WTC11 (cell line): ENCODE results near the gene BRD1. TPM values are rescaled to one million over a fixed set of nuclear protein-coding genes. Genes with fewer than 3 reads are reported as not detected.

Experiments
- ATAC-seq: fragments of 200-7000 bp; cut with Tn5 transposase; 2 replicates; pipeline ENCODE4 v1.10.0; 2021; ENCODE audit warnings: mild to moderate bottlenecking, moderate library complexity
- CTCF ChIA-PET: fragments of 300-600 bp; sonication (Branson Sonifier 250); formaldehyde crosslinking; loops from one replicate; lab custom pipeline; 2021; ENCODE audit warnings: antibody characterized with exemption; lab: Charles Lee
- POLR2A ChIA-PET: fragments of 350-600 bp; sonication (Branson Sonifier 250); formaldehyde crosslinking; loops from one replicate; lab custom pipeline; 2021; ENCODE audit warnings: antibody characterized with exemption; lab: Charles Lee
- DNase-seq: peaks from one replicate; pipeline ENCODE4 v3.0.0; 2021; ENCODE audit warnings: low spot score
- H3K27ac Mint-ChIP-seq: 2 replicates; pipeline ENCODE4 v1.8.0; 2021; ENCODE audit warnings: mixed read lengths
- H3K27me3 Mint-ChIP-seq: 2 replicates; pipeline ENCODE4 v1.8.0; 2021; ENCODE audit warnings: low read depth, mild to moderate bottlenecking, moderate library complexity, mixed read lengths
- H3K36me3 Mint-ChIP-seq: 2 replicates; pipeline ENCODE4 v1.8.0; 2021; ENCODE audit warnings: mixed read lengths
- H3K4me1 Mint-ChIP-seq: 2 replicates; pipeline ENCODE4 v1.8.0; 2022; ENCODE audit warnings: mixed read lengths
- H3K4me3 Mint-ChIP-seq: 2 replicates; pipeline ENCODE4 v1.8.0; 2021; ENCODE audit warnings: mild to moderate bottlenecking, moderate library complexity, mixed read lengths
- H3K9me3 Mint-ChIP-seq: 2 replicates; pipeline ENCODE4 v1.8.0; 2021; ENCODE audit warnings: mixed read lengths
- ETV6 ChIP-seq: sonication (generic); formaldehyde crosslinking; IDR thresholded peaks from 2 replicates; pipeline ENCODE4 v1.8.1; 2022; ENCODE audit warnings: mild to moderate bottlenecking, missing genetic modification reagents
- GABPB1 ChIP-seq: sonication (generic); formaldehyde crosslinking; IDR thresholded peaks from 2 replicates; pipeline ENCODE4 v1.8.1; 2023; ENCODE audit warnings: mild to moderate bottlenecking, missing genetic modification reagents
- JUN ChIP-seq: sonication (generic); formaldehyde crosslinking; IDR thresholded peaks from 2 replicates; pipeline ENCODE4 v1.8.0; 2023; ENCODE audit warnings: mild to moderate bottlenecking, missing genetic modification reagents
- KAT7 ChIP-seq: sonication (generic); formaldehyde crosslinking; IDR thresholded peaks from 2 replicates; pipeline ENCODE4 v1.8.1; 2023; ENCODE audit warnings: missing genetic modification reagents, mild to moderate bottlenecking, borderline replicate concordance
- MYBL2 ChIP-seq: sonication (generic); formaldehyde crosslinking; IDR thresholded peaks from 2 replicates; pipeline ENCODE4 v1.8.1; 2023; ENCODE audit warnings: mild to moderate bottlenecking, moderate library complexity, missing genetic modification reagents
- OVOL2 ChIP-seq: fragments of 250-450 bp; sonication (Bioruptor Pico); IDR thresholded peaks from 2 replicates; pipeline ENCODE4 v1.9.0; 2021; ENCODE audit warnings: mild to moderate bottlenecking, borderline replicate concordance
- TEAD4 ChIP-seq: sonication (generic); formaldehyde crosslinking; IDR thresholded peaks from 2 replicates; pipeline ENCODE4 v1.8.0; 2022; ENCODE audit warnings: mild to moderate bottlenecking, missing genetic modification reagents
- TP53 ChIP-seq: sonication (generic); formaldehyde crosslinking; IDR thresholded peaks from 2 replicates; pipeline ENCODE4 v1.8.1; 2023; ENCODE audit warnings: mild to moderate bottlenecking, missing genetic modification reagents
- ZNF219 ChIP-seq: sonication (generic); formaldehyde crosslinking; IDR thresholded peaks from 2 replicates; pipeline ENCODE4 v1.8.0; 2023; ENCODE audit warnings: missing genetic modification reagents, mild to moderate bottlenecking, borderline replicate concordance
- ZNF416 ChIP-seq: fragments of 250-450 bp; sonication (Bioruptor Pico); IDR thresholded peaks from 2 replicates; pipeline ENCODE4 v1.9.0; 2021; ENCODE audit warnings: mild to moderate bottlenecking, inconsistent platforms
- total RNA-seq: library from RNA; stranded (reverse); gene quantifications from 3 replicates; pipeline ENCODE4 v1.2.3, GENCODE V29; 2021
- TF ChIP-seq, protein P1 (sequence below): fragments of 250-450 bp; sonication (Bioruptor Pico); IDR thresholded peaks from 2 replicates; pipeline ENCODE4 v1.8.0; 2021; ENCODE audit warnings: mild to moderate bottlenecking
- TF ChIP-seq, protein P2 (sequence below): sonication (generic); formaldehyde crosslinking; IDR thresholded peaks from 2 replicates; pipeline ENCODE4 v1.8.1; 2022; ENCODE audit warnings: mild to moderate bottlenecking, moderate library complexity, missing genetic modification reagents
- TF ChIP-seq, protein P3 (sequence below): sonication (generic); formaldehyde crosslinking; IDR thresholded peaks from 2 replicates; pipeline ENCODE4 v1.8.1; 2023; ENCODE audit warnings: mild to moderate bottlenecking, missing genetic modification reagents, moderate library complexity
- TF ChIP-seq, protein P4 (sequence below): sonication (generic); formaldehyde crosslinking; IDR thresholded peaks from 2 replicates; pipeline ENCODE4 v1.8.0; 2023; ENCODE audit warnings: mild to moderate bottlenecking, missing genetic modification reagents
- TF ChIP-seq, protein P5 (sequence below): sonication (generic); formaldehyde crosslinking; IDR thresholded peaks from 2 replicates; pipeline ENCODE4 v1.8.0; 2023; ENCODE audit warnings: missing genetic modification reagents, mild to moderate bottlenecking, borderline replicate concordance
- TF ChIP-seq, protein P6 (sequence below): sonication (generic); formaldehyde crosslinking; IDR thresholded peaks from 2 replicates; pipeline ENCODE4 v1.8.0; 2023; ENCODE audit warnings: missing genetic modification reagents
- TF ChIP-seq, protein P7 (sequence below): sonication (generic); formaldehyde crosslinking; IDR thresholded peaks from 2 replicates; pipeline ENCODE4 v1.8.1; 2022; ENCODE audit warnings: missing genetic modification reagents, borderline replicate concordance
- TF ChIP-seq, protein P8 (sequence below): sonication (generic); formaldehyde crosslinking; IDR thresholded peaks from 2 replicates; pipeline ENCODE4 v1.8.0; 2022; ENCODE audit warnings: missing genetic modification reagents

The BRD1 gene
- total RNA-seq, 1 experiment from 2014 or later: 36.6 TPM

DNA sequence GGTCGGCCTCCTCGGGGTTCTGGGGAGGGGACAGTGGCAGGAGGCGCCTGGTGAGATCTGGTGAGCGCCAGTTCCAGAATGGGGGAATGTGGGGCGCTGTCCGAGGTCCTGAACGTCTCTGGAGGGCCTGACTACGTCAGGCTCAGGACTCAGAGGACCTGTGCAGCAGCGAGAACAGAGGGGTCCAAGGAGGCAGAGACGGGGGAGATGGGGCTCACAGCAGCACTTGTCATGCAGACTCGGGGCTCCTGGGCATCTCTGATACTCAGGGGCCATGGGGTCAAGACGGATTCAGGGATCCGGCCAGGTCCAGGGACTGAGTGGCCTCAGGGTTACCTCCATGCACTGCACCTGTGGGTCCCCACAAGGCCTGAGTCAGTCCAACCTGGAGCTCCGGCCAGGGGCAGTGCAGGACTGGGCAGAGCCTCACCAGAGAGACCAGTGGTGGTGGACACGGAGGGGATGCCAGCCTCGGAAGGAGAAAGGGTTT, 92.2 kb downstream of the BRD1 start (continued):
- TF ChIP-seq, protein P1, sequence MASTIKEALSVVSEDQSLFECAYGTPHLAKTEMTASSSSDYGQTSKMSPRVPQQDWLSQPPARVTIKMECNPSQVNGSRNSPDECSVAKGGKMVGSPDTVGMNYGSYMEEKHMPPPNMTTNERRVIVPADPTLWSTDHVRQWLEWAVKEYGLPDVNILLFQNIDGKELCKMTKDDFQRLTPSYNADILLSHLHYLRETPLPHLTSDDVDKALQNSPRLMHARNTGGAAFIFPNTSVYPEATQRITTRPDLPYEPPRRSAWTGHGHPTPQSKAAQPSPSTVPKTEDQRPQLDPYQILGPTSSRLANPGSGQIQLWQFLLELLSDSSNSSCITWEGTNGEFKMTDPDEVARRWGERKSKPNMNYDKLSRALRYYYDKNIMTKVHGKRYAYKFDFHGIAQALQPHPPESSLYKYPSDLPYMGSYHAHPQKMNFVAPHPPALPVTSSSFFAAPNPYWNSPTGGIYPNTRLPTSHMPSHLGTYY: no peak
- TF ChIP-seq JUN (CRISPR knock-in tag) (peak; percentile 79), ZNF416 (CRISPR knock-in tag) (no peak), KAT7 (CRISPR knock-in tag) (no peak), TEAD4 (CRISPR knock-in tag) (peak; percentile 80)
- TF ChIP-seq, protein P2, sequence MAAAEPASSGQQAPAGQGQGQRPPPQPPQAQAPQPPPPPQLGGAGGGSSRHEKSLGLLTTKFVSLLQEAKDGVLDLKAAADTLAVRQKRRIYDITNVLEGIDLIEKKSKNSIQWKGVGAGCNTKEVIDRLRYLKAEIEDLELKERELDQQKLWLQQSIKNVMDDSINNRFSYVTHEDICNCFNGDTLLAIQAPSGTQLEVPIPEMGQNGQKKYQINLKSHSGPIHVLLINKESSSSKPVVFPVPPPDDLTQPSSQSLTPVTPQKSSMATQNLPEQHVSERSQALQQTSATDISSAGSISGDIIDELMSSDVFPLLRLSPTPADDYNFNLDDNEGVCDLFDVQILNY (CRISPR knock-in tag): 0 out of 2 replicates have a peak, but pooled peaks have one; percentile 50
- TF ChIP-seq, protein P3, sequence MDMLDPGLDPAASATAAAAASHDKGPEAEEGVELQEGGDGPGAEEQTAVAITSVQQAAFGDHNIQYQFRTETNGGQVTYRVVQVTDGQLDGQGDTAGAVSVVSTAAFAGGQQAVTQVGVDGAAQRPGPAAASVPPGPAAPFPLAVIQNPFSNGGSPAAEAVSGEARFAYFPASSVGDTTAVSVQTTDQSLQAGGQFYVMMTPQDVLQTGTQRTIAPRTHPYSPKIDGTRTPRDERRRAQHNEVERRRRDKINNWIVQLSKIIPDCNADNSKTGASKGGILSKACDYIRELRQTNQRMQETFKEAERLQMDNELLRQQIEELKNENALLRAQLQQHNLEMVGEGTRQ: no peak
- TF ChIP-seq, protein P4, sequence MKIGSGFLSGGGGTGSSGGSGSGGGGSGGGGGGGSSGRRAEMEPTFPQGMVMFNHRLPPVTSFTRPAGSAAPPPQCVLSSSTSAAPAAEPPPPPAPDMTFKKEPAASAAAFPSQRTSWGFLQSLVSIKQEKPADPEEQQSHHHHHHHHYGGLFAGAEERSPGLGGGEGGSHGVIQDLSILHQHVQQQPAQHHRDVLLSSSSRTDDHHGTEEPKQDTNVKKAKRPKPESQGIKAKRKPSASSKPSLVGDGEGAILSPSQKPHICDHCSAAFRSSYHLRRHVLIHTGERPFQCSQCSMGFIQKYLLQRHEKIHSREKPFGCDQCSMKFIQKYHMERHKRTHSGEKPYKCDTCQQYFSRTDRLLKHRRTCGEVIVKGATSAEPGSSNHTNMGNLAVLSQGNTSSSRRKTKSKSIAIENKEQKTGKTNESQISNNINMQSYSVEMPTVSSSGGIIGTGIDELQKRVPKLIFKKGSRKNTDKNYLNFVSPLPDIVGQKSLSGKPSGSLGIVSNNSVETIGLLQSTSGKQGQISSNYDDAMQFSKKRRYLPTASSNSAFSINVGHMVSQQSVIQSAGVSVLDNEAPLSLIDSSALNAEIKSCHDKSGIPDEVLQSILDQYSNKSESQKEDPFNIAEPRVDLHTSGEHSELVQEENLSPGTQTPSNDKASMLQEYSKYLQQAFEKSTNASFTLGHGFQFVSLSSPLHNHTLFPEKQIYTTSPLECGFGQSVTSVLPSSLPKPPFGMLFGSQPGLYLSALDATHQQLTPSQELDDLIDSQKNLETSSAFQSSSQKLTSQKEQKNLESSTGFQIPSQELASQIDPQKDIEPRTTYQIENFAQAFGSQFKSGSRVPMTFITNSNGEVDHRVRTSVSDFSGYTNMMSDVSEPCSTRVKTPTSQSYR (CRISPR knock-in tag): peak; percentile 42; the same call in 1 of the 2 replicates
- TF ChIP-seq, protein P5, sequence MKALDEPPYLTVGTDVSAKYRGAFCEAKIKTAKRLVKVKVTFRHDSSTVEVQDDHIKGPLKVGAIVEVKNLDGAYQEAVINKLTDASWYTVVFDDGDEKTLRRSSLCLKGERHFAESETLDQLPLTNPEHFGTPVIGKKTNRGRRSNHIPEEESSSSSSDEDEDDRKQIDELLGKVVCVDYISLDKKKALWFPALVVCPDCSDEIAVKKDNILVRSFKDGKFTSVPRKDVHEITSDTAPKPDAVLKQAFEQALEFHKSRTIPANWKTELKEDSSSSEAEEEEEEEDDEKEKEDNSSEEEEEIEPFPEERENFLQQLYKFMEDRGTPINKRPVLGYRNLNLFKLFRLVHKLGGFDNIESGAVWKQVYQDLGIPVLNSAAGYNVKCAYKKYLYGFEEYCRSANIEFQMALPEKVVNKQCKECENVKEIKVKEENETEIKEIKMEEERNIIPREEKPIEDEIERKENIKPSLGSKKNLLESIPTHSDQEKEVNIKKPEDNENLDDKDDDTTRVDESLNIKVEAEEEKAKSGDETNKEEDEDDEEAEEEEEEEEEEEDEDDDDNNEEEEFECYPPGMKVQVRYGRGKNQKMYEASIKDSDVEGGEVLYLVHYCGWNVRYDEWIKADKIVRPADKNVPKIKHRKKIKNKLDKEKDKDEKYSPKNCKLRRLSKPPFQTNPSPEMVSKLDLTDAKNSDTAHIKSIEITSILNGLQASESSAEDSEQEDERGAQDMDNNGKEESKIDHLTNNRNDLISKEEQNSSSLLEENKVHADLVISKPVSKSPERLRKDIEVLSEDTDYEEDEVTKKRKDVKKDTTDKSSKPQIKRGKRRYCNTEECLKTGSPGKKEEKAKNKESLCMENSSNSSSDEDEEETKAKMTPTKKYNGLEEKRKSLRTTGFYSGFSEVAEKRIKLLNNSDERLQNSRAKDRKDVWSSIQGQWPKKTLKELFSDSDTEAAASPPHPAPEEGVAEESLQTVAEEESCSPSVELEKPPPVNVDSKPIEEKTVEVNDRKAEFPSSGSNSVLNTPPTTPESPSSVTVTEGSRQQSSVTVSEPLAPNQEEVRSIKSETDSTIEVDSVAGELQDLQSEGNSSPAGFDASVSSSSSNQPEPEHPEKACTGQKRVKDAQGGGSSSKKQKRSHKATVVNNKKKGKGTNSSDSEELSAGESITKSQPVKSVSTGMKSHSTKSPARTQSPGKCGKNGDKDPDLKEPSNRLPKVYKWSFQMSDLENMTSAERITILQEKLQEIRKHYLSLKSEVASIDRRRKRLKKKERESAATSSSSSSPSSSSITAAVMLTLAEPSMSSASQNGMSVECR: peak; percentile 86
- TF ChIP-seq, all 79 proteins: peak for 16

DNA sequence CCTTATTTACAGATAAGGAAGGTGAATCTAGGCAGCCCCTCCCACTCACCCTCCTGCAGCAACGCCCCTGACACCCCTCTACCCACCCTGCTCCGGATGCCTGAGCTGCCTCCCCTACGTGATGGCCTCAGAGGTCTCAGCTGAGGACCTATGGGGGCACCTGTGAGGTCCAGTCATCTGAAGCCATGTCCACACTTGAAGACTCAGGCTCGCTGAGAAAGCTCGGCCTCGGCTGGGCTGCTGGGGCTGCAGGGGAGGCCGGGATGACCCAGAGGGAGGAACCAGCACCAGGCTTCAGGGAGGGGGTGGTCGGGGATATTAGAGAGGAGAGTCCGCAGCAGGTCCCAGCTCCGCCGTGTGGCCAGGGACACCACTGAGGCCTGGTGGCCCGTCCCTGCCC, 92.8 kb downstream of the BRD1 start:
- peaks cover 16% of the 10 kb centered on the region for H3K27me3 Mint-ChIP-seq
- no peak for ATAC-seq
- H3K9me3 Mint-ChIP-seq: peaks cover 39% of the 10 kb centered on the region
- no peak for DNase-seq
- CTCF ChIA-PET: no interaction called here
- POLR2A ChIA-PET: no interaction called here
- peaks cover 9% of the 10 kb centered on the region for H3K36me3 Mint-ChIP-seq
- H3K4me1 Mint-ChIP-seq: peaks cover 5% of the 10 kb centered on the region
- H3K4me3 Mint-ChIP-seq: no peak overlapping the region
- no peak overlapping the region for H3K27ac Mint-ChIP-seq
- no peak for TF ChIP-seq TP53 (CRISPR knock-in tag)
- TF ChIP-seq, protein P6, sequence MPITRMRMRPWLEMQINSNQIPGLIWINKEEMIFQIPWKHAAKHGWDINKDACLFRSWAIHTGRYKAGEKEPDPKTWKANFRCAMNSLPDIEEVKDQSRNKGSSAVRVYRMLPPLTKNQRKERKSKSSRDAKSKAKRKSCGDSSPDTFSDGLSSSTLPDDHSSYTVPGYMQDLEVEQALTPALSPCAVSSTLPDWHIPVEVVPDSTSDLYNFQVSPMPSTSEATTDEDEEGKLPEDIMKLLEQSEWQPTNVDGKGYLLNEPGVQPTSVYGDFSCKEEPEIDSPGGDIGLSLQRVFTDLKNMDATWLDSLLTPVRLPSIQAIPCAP: no peak
- TF ChIP-seq, protein P7, sequence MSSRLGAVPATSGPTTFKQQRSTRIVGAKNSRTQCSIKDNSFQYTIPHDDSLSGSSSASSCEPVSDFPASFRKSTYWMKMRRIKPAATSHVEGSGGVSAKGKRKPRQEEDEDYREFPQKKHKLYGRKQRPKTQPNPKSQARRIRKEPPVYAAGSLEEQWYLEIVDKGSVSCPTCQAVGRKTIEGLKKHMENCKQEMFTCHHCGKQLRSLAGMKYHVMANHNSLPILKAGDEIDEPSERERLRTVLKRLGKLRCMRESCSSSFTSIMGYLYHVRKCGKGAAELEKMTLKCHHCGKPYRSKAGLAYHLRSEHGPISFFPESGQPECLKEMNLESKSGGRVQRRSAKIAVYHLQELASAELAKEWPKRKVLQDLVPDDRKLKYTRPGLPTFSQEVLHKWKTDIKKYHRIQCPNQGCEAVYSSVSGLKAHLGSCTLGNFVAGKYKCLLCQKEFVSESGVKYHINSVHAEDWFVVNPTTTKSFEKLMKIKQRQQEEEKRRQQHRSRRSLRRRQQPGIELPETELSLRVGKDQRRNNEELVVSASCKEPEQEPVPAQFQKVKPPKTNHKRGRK (CRISPR knock-in tag): no peak
- no peak for TF ChIP-seq ZNF219 (CRISPR knock-in tag)
- TF ChIP-seq GABPB1 (CRISPR knock-in tag): no peak
- TF ChIP-seq, protein P8, sequence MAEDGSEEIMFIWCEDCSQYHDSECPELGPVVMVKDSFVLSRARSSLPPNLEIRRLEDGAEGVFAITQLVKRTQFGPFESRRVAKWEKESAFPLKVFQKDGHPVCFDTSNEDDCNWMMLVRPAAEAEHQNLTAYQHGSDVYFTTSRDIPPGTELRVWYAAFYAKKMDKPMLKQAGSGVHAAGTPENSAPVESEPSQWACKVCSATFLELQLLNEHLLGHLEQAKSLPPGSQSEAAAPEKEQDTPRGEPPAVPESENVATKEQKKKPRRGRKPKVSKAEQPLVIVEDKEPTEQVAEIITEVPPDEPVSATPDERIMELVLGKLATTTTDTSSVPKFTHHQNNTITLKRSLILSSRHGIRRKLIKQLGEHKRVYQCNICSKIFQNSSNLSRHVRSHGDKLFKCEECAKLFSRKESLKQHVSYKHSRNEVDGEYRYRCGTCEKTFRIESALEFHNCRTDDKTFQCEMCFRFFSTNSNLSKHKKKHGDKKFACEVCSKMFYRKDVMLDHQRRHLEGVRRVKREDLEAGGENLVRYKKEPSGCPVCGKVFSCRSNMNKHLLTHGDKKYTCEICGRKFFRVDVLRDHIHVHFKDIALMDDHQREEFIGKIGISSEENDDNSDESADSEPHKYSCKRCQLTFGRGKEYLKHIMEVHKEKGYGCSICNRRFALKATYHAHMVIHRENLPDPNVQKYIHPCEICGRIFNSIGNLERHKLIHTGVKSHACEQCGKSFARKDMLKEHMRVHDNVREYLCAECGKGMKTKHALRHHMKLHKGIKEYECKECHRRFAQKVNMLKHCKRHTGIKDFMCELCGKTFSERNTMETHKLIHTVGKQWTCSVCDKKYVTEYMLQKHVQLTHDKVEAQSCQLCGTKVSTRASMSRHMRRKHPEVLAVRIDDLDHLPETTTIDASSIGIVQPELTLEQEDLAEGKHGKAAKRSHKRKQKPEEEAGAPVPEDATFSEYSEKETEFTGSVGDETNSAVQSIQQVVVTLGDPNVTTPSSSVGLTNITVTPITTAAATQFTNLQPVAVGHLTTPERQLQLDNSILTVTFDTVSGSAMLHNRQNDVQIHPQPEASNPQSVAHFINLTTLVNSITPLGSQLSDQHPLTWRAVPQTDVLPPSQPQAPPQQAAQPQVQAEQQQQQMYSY (CRISPR knock-in tag): no peak
- TF ChIP-seq MYBL2: no peak
- TF ChIP-seq OVOL2 (CRISPR knock-in tag): no peak
- TF ChIP-seq TEAD4 (CRISPR knock-in tag): no peak
- TF ChIP-seq, protein P1: no peak
- no peak for TF ChIP-seq ETV6 (CRISPR knock-in tag)
